Body of pancreas (tissue), 4 donors: ENCODE results near the gene HSD17B8. TPM values are rescaled to one million over a fixed set of nuclear protein-coding genes. Genes with fewer than 3 reads are reported as not detected.

ENCODE experiments used
- ATAC-seq: fragments of 150-250 bp; one replicate; pipeline ENCODE4 v1.9.1; 2016
- DNase-seq, 4 donors: peaks; one replicate each; pipeline ENCODE4 v3.0.0-alpha.2; 2019
- H3K27ac ChIP-seq, 4 donors: fragments of 200-600 bp; sonication (generic); 1 replicate in 3 of 4; 2 replicates in 1 of 4; pipeline versions ENCODE4 v1.5.1 to v1.6.1; 2016 to 2019; ENCODE audit warnings: mild to moderate bottlenecking in 1 of 4, mixed read lengths in 1 of 4, moderate library complexity in 1 of 4
- H3K27me3 ChIP-seq, 2 donors: fragments of 200-600 bp; sonication (generic); one replicate each; pipeline ENCODE4 v1.6.0; 2016; ENCODE audit warnings: mild to moderate bottlenecking in 1 of 2
- H3K36me3 ChIP-seq, 2 donors: fragments of 200-600 bp; sonication (generic); replicated peaks in 1 of 2; 2 replicates each; pipeline ENCODE4 v1.5.1; 2016; ENCODE audit warnings: low read depth in 2 of 2; ENCODE audit not compliant: insufficient read depth in 1 of 2
- H3K4me1 ChIP-seq: fragments of 200-600 bp; sonication (generic); one replicate; pipeline ENCODE4 v1.6.0; 2016
- H3K4me3 ChIP-seq, 2 donors: fragments of 200-600 bp; sonication (generic); 1 replicate in 1 of 2; 2 replicates in 1 of 2; pipeline ENCODE4 v1.5.1; 2016 to 2019
- H3K9me3 ChIP-seq, 3 donors: fragments of 200-600 bp; sonication (generic); 1 replicate in 2 of 3; 2 replicates in 1 of 3; pipeline ENCODE4 v1.5.1; 2016
- CTCF ChIP-seq, 7 experiments: fragments of 450-650 bp in 4 of 7; fragments of 200-600 bp in 3 of 7; sonication (generic) in 3 of 7; IDR thresholded peaks; one replicate each; pipeline ENCODE4 v1.5.1; 2016 to 2019; ENCODE audit warnings: antibody characterized with exemption in 7 of 7
- POLR2A ChIP-seq, 3 donors: fragments of 450-650 bp; IDR thresholded peaks; one replicate each; pipeline ENCODE4 v1.6.1; 2016; ENCODE audit warnings: antibody characterized with exemption in 3 of 3, mild to moderate bottlenecking in 2 of 3
- WGBS, 2 donors: methylation state at CpG; one replicate each; pipeline ENCODE4 v1.1.5; 2017; 5-methylcytosine and 5-hydroxymethylcytosine counted together
- intact Hi-C: fragments of 100-400 bp; cut with DNase I; formaldehyde crosslinking; loops from one replicate; pipeline ENCODE4 v1.15.1; 2023
- total RNA-seq, 2 donors: library from RNA; depleted of rRNA; stranded (reverse); fragments of >200 nt; gene quantifications; one replicate each; pipeline ENCODE4 v1.1.0, GENCODE V29; 2016

HSD17B8 gene
- total RNA-seq, 2 donors from 2014 or later, result 19.1 to 29.1 TPM

- Histone ChIP-seq H3K36me3 (no peaks in the 10 kb centered on the region), H3K4me3 (no peak overlapping the region), H3K4me1 (peaks cover 13% of the 10 kb centered on the region), H3K27me3 (no peaks in the 10 kb centered on the region), H3K27ac (no peak overlapping the region), H3K9me3 (no peaks in the 10 kb centered on the region)
- TF ChIP-seq POLR2A (IDR thresholded peaks at IDR 0.05), result no peak
- WGBS, 2 donors, result 43 to 50% methylated on average over 14 of the region's 14 CpGs
- intact Hi-C loops, result loop anchor here (5.0 kb wide), 1 partner anchor 82 kb away; no protein-coding TSS in a partner anchor
- no peak for ATAC-seq
- no peak for DNase-seq
Observed at GRCh38 chr6:33164665-33165373, 39.6 kb upstream of the HSD17B8 start.

- ATAC-seq (no peak), DNase-seq (no peak)
- intact Hi-C loops, result no loop called here
- H3K27me3 ChIP-seq, result no peaks in the 10 kb centered on the region
- no peaks in the 10 kb centered on the region for H3K9me3 ChIP-seq
- H3K36me3 ChIP-seq, result no peaks in the 10 kb centered on the region
- H3K27ac ChIP-seq, result no peak overlapping the region
- WGBS, 2 donors, result 64 to 70% methylated on average over 8 to 14 of the region's 17 CpGs
- no peak overlapping the region for H3K4me3 ChIP-seq
- no peak for TF ChIP-seq CTCF (IDR thresholded peaks at IDR 0.05)
- TF ChIP-seq POLR2A (IDR thresholded peaks at IDR 0.05), result no peak
- peaks cover 13% of the 10 kb centered on the region for H3K4me1 ChIP-seq
Observed at GRCh38 chr6:33165581-33166258, 38.7 kb upstream of the HSD17B8 start.

- H3K36me3 ChIP-seq, result no peaks in the 10 kb centered on the region
- H3K27me3 ChIP-seq, result no peaks in the 10 kb centered on the region
- no peak for DNase-seq
- TF ChIP-seq CTCF (IDR thresholded peaks at IDR 0.05) (no peak), POLR2A (IDR thresholded peaks at IDR 0.05) (no peak)
- ATAC-seq, result no peak
- H3K27ac ChIP-seq, result no peak overlapping the region
- 50 to 75% methylated on average over 1 to 6 of the region's 6 CpGs for WGBS, 2 donors
- intact Hi-C loops, result no loop called here
- H3K4me1 ChIP-seq, result peaks cover 10% of the 10 kb centered on the region
- H3K9me3 ChIP-seq, result no peaks in the 10 kb centered on the region
- no peak overlapping the region for H3K4me3 ChIP-seq
Observed at GRCh38 chr6:33166363-33166762, 38.1 kb upstream of the HSD17B8 start.

GRCh38 chr6:33166811-33167210 is 37.6 kb upstream of the HSD17B8 start:
- TF ChIP-seq CTCF (IDR thresholded peaks at IDR 0.05), result no peak
- TF ChIP-seq POLR2A (IDR thresholded peaks at IDR 0.05), result no peak
- Histone ChIP-seq H3K4me3 (no peak overlapping the region), H3K9me3 (no peaks in the 10 kb centered on the region), H3K4me1 (peaks cover 6% of the 10 kb centered on the region), H3K36me3 (no peaks in the 10 kb centered on the region), H3K27ac (no peak overlapping the region), H3K27me3 (no peaks in the 10 kb centered on the region)
- DNase-seq, result no peak
- ATAC-seq, result no peak
- intact Hi-C loops, result no loop called here
- 56 to 79% methylated on average over 7 of the region's 7 CpGs for WGBS, 2 donors

GRCh38 chr6:33167374-33168283 is 36.8 kb upstream of the HSD17B8 start:
- Histone ChIP-seq H3K4me1 (no peaks in the 10 kb centered on the region), H3K4me3 (no peak overlapping the region), H3K36me3 (no peaks in the 10 kb centered on the region), H3K27me3 (no peaks in the 10 kb centered on the region), H3K27ac (no peak overlapping the region), H3K9me3 (no peaks in the 10 kb centered on the region)
- no peak for DNase-seq
- intact Hi-C loops, result no loop called here
- TF ChIP-seq CTCF (IDR thresholded peaks at IDR 0.05) (no peak), POLR2A (IDR thresholded peaks at IDR 0.05) (no peak)
- no peak for ATAC-seq
- 72 to 79% methylated on average over 18 to 19 of the region's 19 CpGs for WGBS, 2 donors
